ENCODE measurements around the gene TOGARAM2.

Gene TOGARAM2

DNA sequence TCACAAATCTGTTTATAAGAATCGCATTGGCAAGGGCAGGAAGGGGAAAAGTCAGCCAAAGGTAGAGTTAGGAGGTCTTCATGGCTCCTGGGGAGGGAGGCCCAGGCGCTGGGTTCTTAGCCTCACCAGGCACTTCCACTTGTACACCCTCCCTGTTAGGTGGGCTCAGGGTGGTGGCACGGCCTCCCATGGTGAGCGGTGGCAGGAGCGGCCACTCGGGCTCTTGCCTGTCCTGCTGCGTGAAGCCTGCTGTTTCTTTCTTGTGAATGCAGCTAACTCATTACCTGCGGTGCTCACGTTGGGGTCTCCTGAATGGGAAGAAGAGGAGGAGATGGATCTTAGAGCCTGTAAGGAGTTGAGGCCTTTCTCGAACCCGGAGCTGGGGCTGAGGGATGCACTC lies 40.8 kb downstream of the TOGARAM2 start:
- no peak for ATAC-seq (ENCODE audit: low read depth)
- H3K9me3 ChIP-seq (ENCODE audit: severe bottlenecking), result no peaks in the 10 kb centered on the region
- no peak overlapping the region for H3K27ac ChIP-seq (ENCODE audit: poor library complexity, severe bottlenecking)
- no peaks in the 10 kb centered on the region for H3K27me3 ChIP-seq (ENCODE audit: insufficient read depth, poor library complexity, severe bottlenecking)
- no peak for DNase-seq (ENCODE audit: low spot score)
- TF ChIP-seq, protein P1, sequence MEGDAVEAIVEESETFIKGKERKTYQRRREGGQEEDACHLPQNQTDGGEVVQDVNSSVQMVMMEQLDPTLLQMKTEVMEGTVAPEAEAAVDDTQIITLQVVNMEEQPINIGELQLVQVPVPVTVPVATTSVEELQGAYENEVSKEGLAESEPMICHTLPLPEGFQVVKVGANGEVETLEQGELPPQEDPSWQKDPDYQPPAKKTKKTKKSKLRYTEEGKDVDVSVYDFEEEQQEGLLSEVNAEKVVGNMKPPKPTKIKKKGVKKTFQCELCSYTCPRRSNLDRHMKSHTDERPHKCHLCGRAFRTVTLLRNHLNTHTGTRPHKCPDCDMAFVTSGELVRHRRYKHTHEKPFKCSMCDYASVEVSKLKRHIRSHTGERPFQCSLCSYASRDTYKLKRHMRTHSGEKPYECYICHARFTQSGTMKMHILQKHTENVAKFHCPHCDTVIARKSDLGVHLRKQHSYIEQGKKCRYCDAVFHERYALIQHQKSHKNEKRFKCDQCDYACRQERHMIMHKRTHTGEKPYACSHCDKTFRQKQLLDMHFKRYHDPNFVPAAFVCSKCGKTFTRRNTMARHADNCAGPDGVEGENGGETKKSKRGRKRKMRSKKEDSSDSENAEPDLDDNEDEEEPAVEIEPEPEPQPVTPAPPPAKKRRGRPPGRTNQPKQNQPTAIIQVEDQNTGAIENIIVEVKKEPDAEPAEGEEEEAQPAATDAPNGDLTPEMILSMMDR (IDR thresholded peaks at IDR 0.05; ENCODE audit: poor library complexity, severe bottlenecking), result no peak
- no peak overlapping the region for H3K4me3 ChIP-seq (ENCODE audit: severe bottlenecking)
- H3K4me1 ChIP-seq (ENCODE audit: insufficient read depth, poor library complexity, severe bottlenecking), result no peaks in the 10 kb centered on the region
- no peaks in the 10 kb centered on the region for H3K36me3 ChIP-seq (ENCODE audit: low read depth)

GRCh38 chr2:29022679-29023078 lies 41.6 kb downstream of the TOGARAM2 start:
- TF ChIP-seq, protein P1 (IDR thresholded peaks at IDR 0.05; ENCODE audit: poor library complexity, severe bottlenecking), result no peak
- DNase-seq (ENCODE audit: low spot score) (no peak), ATAC-seq (ENCODE audit: low read depth) (no peak)
- H3K9me3 ChIP-seq (ENCODE audit: severe bottlenecking), result no peaks in the 10 kb centered on the region
- H3K4me1 ChIP-seq (ENCODE audit: insufficient read depth, poor library complexity, severe bottlenecking), result no peaks in the 10 kb centered on the region
- H3K27me3 ChIP-seq (ENCODE audit: insufficient read depth, poor library complexity, severe bottlenecking), result no peaks in the 10 kb centered on the region
- H3K27ac ChIP-seq (ENCODE audit: poor library complexity, severe bottlenecking), result no peak overlapping the region
- H3K36me3 ChIP-seq (ENCODE audit: low read depth), result no peaks in the 10 kb centered on the region
- no peak overlapping the region for H3K4me3 ChIP-seq (ENCODE audit: severe bottlenecking)

DNA sequence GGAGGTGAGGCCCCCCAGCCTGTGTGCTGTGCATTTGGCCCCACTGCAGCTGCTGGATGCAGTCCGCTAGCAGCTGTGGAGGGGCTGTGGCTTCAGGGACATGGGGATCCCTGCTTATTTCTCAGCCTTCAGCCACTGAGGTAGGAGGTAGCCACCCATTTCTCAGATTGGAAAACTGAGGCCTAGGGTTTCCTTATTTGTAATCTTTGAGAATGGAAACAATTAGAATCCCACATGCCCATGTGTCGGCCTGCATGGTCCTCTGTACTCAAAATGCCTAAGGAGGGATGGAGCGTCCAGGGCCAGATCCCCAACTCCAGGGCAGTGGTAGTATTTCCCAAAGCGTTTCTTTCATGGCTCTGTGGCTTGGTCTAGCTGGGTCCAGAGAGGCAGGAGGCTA lies 42.1 kb downstream of the TOGARAM2 start:
- H3K4me3 ChIP-seq (ENCODE audit: severe bottlenecking), result no peak overlapping the region
- TF ChIP-seq, protein P1 (IDR thresholded peaks at IDR 0.05; ENCODE audit: poor library complexity, severe bottlenecking), result no peak
- H3K27ac ChIP-seq (ENCODE audit: poor library complexity, severe bottlenecking), result no peak overlapping the region
- H3K9me3 ChIP-seq (ENCODE audit: severe bottlenecking), result no peaks in the 10 kb centered on the region
- ATAC-seq (ENCODE audit: low read depth) (no peak), DNase-seq (ENCODE audit: low spot score) (no peak)
- H3K36me3 ChIP-seq (ENCODE audit: low read depth), result no peaks in the 10 kb centered on the region
- H3K27me3 ChIP-seq (ENCODE audit: insufficient read depth, poor library complexity, severe bottlenecking), result no peaks in the 10 kb centered on the region
- H3K4me1 ChIP-seq (ENCODE audit: insufficient read depth, poor library complexity, severe bottlenecking), result no peaks in the 10 kb centered on the region

DNA sequence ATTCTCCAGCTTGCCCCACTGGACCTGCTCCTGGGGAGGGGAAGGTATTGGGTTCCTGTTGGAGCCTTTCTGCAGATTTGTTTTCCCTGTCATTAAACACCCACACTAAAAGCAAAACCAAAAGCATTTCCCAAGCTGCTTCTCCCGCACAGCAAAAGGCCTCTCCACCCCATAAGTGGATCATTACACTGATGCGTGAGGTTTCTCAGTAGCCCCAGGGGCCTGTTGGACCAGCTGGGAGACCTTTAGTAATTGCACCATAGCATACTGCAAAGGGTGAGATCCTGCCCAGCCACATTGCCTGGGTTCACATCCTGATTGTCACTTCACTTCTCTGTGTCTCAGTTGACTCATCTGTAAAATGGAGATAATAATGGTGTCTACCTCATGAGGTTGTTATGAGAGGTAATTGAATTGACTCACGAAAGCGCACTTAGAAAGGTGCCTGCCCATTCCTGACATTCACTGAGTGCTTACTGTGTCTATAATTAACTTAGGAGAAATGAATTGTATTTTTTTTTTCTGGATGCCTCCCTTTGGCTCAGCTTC lies 43.9 kb downstream of the TOGARAM2 start:
- Histone ChIP-seq H3K4me1 (ENCODE audit: insufficient read depth, poor library complexity, severe bottlenecking) (no peaks in the 10 kb centered on the region), H3K36me3 (ENCODE audit: low read depth) (no peaks in the 10 kb centered on the region), H3K4me3 (ENCODE audit: severe bottlenecking) (no peak overlapping the region), H3K9me3 (ENCODE audit: severe bottlenecking) (no peaks in the 10 kb centered on the region), H3K27ac (ENCODE audit: poor library complexity, severe bottlenecking) (no peak overlapping the region), H3K27me3 (ENCODE audit: insufficient read depth, poor library complexity, severe bottlenecking) (no peaks in the 10 kb centered on the region)
- TF ChIP-seq, protein P1 (IDR thresholded peaks at IDR 0.05; ENCODE audit: poor library complexity, severe bottlenecking), result no peak
- ATAC-seq (ENCODE audit: low read depth) (no peak), DNase-seq (ENCODE audit: low spot score) (no peak)

DNA sequence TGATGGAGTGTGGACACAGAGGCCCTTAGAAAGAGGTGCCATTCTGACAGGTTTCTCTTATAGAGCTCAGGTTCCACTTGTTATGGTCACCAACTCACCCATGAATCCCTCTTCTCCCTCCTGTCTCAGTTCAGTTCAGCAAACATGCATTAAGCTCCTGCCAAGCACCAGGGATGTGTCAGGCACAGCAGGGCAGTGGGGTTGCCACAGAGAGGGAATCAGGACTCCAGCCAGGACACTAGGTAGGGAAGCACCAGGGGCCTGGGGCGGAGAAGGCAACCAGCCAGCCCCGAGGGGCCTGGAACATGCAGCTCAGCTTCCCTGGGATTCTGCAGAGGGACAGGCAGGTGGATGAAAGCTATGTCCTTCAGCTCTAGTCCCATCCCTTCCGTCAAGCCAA lies 44.6 kb downstream of the TOGARAM2 start:
- Histone ChIP-seq H3K4me1 (ENCODE audit: insufficient read depth, poor library complexity, severe bottlenecking) (no peaks in the 10 kb centered on the region), H3K27ac (ENCODE audit: poor library complexity, severe bottlenecking) (no peak overlapping the region), H3K27me3 (ENCODE audit: insufficient read depth, poor library complexity, severe bottlenecking) (no peaks in the 10 kb centered on the region), H3K36me3 (ENCODE audit: low read depth) (no peaks in the 10 kb centered on the region), H3K9me3 (ENCODE audit: severe bottlenecking) (no peaks in the 10 kb centered on the region), H3K4me3 (ENCODE audit: severe bottlenecking) (no peak overlapping the region)
- no peak for ATAC-seq (ENCODE audit: low read depth)
- DNase-seq (ENCODE audit: low spot score), result no peak
- TF ChIP-seq, protein P1 (IDR thresholded peaks at IDR 0.05; ENCODE audit: poor library complexity, severe bottlenecking), result no peak
